T-helper 1 cell treated with Interleukin-12 subunit alpha and Interleukin-12 subunit beta and Interleukin-4 antibody, amounts not matched to agents 30 ng/mL and 1 ng/mL, for 36 hours (primary cell): ENCODE measurements around the gene DNMT3B. TPM values are rescaled to one million over a fixed set of nuclear protein-coding genes. Genes with fewer than 3 reads are reported as not detected.
"Not testable (repeated sequence)": the region's sequence is repeated elsewhere in the genome, so short reads cannot be mapped to it uniquely, and the experiment has no call there.

Experiments
- intact Hi-C: fragments of 100-400 bp; cut with micrococcal nuclease; formaldehyde crosslinking; loops from one replicate; pipeline ENCODE4 v1.15.1; 2024
- total RNA-seq: library from RNA; stranded (reverse); gene quantifications from 2 replicates; pipeline ENCODE4 v1.2.3, GENCODE V29; 2022

Gene DNMT3B
- total RNA-seq, 1 donor from 2014 or later: 2.0 TPM

GRCh38 chr20:32789896-32790750, 27.9 kb downstream of the DNMT3B start:
- intact Hi-C loops: loop anchor here (1.0 to 5.0 kb wide), 7 partner anchors 29 to 509 kb away; partner anchors contain the start of gene MAPRE1

GRCh38 chr20:32790751-32791057, 28.5 kb downstream of the DNMT3B start:
- intact Hi-C loops: loop anchor here (1.0 to 5.0 kb wide), 7 partner anchors 29 to 509 kb away; partner anchors contain the start of gene MAPRE1

- intact Hi-C loops: loop anchor here (5.0 kb wide), 1 partner anchor 40 kb away; no protein-coding TSS in a partner anchor
These were observed 30.1 kb downstream of the DNMT3B start for GRCh38 chr20:32792316-32792715.

GRCh38 chr20:32792731-32793458, 30.7 kb downstream of the DNMT3B start:
- intact Hi-C loops: loop anchor here (5.0 kb wide), 1 partner anchor 39 kb away; no protein-coding TSS in a partner anchor

GRCh38 chr20:32796383-32796948, 34.3 kb downstream of the DNMT3B start:
- intact Hi-C loops: no loop called here

- intact Hi-C loops: no loop called here
These were observed 34.8 kb downstream of the DNMT3B start for GRCh38 chr20:32796981-32797451.

GRCh38 chr20:32797571-32797970, 35.4 kb downstream of the DNMT3B start:
- intact Hi-C loops: not testable (repeated sequence)

GRCh38 chr20:32798046-32798981, 36.1 kb downstream of the DNMT3B start:
- intact Hi-C loops: no loop called here

GRCh38 chr20:32803092-32803491, 40.9 kb downstream of the DNMT3B start:
- intact Hi-C loops: no loop called here

GRCh38 chr20:32804022-32804715, 42.0 kb downstream of the DNMT3B start:
- intact Hi-C loops: no loop called here

GRCh38 chr20:32804817-32805216, 42.6 kb downstream of the DNMT3B start:
- intact Hi-C loops: no loop called here

GRCh38 chr20:32805721-32806120, 43.5 kb downstream of the DNMT3B start:
- intact Hi-C loops: no loop called here

GRCh38 chr20:32806356-32806755, 44.2 kb downstream of the DNMT3B start:
- intact Hi-C loops: no loop called here

GRCh38 chr20:32807706-32808105, 45.5 kb downstream of the DNMT3B start:
- intact Hi-C loops: no loop called here

GRCh38 chr20:32808438-32808837, 46.3 kb downstream of the DNMT3B start:
- intact Hi-C loops: no loop called here

- intact Hi-C loops: no loop called here
These were observed 47.7 kb downstream of the DNMT3B start for GRCh38 chr20:32809907-32810306.

GRCh38 chr20:32810941-32811340, 48.8 kb downstream of the DNMT3B start:
- intact Hi-C loops: no loop called here

- intact Hi-C loops: no loop called here
These were observed 49.7 kb downstream of the DNMT3B start for GRCh38 chr20:32811886-32812285.

- intact Hi-C loops: loop anchor here (1.0 to 5.0 kb wide), 7 partner anchors 30 to 1172 kb away; partner anchors contain the start of genes ASXL1, COMMD7, PDRG1 and RALY
These were observed 58.0 kb downstream of the DNMT3B start for GRCh38 chr20:32819992-32820697.
